Prostate gland (tissue), 2 donors: ENCODE results near the gene XCR1.

Experiments used
- POLR2A ChIP-seq: fragments of 450-650 bp; IDR thresholded peaks from one replicate; pipeline ENCODE4 v1.6.1; 2016; ENCODE audit warnings: antibody characterized with exemption, mild to moderate bottlenecking
- POLR2AphosphoS5 ChIP-seq: sonication (generic); formaldehyde crosslinking; IDR thresholded peaks from one replicate; pipeline ENCODE4 v1.6.1; 2017; ENCODE audit warnings: antibody characterized with exemption
- TF ChIP-seq, protein P1 (sequence below), 4 experiments: fragments of 200-600 bp in 2 of 4; fragments of 450-650 bp in 2 of 4; sonication (generic) in 2 of 4; IDR thresholded peaks; 1 replicate in 3 of 4; 2 replicates in 1 of 4; pipeline ENCODE4 v1.5.1; 2016 to 2019; ENCODE audit warnings: antibody characterized with exemption in 4 of 4, mild to moderate bottlenecking in 2 of 4, moderate library complexity in 2 of 4

DNA sequence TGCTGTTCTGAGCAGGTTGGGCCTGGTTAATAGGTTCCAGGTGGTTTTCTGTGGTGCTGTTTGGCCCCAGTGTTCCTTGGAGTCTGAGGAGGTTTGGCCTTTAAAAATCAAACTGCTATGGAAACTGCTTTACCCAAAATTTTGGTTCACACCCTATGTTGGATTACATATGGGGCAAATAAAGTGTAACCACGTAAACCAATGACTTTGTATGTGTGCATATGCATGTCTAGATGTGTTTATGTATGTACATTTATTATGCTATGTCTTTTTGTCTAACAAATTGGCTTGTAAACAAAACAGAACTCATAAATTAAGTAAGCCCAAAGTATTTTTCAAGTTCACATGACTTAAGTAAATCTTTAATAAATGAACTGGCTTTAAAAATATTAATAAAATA, 8.9 kb upstream of the XCR1 start:
- no peak for TF ChIP-seq POLR2A
- TF ChIP-seq, protein P1, sequence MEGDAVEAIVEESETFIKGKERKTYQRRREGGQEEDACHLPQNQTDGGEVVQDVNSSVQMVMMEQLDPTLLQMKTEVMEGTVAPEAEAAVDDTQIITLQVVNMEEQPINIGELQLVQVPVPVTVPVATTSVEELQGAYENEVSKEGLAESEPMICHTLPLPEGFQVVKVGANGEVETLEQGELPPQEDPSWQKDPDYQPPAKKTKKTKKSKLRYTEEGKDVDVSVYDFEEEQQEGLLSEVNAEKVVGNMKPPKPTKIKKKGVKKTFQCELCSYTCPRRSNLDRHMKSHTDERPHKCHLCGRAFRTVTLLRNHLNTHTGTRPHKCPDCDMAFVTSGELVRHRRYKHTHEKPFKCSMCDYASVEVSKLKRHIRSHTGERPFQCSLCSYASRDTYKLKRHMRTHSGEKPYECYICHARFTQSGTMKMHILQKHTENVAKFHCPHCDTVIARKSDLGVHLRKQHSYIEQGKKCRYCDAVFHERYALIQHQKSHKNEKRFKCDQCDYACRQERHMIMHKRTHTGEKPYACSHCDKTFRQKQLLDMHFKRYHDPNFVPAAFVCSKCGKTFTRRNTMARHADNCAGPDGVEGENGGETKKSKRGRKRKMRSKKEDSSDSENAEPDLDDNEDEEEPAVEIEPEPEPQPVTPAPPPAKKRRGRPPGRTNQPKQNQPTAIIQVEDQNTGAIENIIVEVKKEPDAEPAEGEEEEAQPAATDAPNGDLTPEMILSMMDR (IDR thresholded peaks at IDR 0.05), result no peak
- TF ChIP-seq POLR2AphosphoS5, result no peak
